Ovary (tissue), 9 donors: ENCODE measurements around the gene COQ8A. TPM values are rescaled to one million over a fixed set of nuclear protein-coding genes. Genes with fewer than 3 reads are reported as not detected.
"Not testable (repeated sequence)": the region's sequence is repeated elsewhere in the genome, so short reads cannot be mapped to it uniquely, and the experiment has no call there.

ENCODE experiments used
- DNase-seq, 5 donors: peaks; one replicate each; pipeline ENCODE4 v3.0.0-alpha.2; 2019 to 2020
- H3K27ac ChIP-seq, 2 donors: fragments of 200-600 bp; one replicate each; pipeline versions ENCODE4 v1.5.1 to v1.8.0; 2019 to 2022
- H3K27me3 ChIP-seq: fragments of 200-600 bp; one replicate; pipeline ENCODE4 v1.8.0; 2022
- H3K36me3 ChIP-seq: fragments of 200-600 bp; sonication (generic); one replicate; pipeline ENCODE4 v1.5.1; 2019
- H3K4me1 ChIP-seq: one replicate; pipeline ENCODE4 v1.8.1; 2013; ENCODE audit warnings: mild to moderate bottlenecking, moderate library complexity; ENCODE audit not compliant: insufficient read depth
- H3K4me3 ChIP-seq: fragments of 200-600 bp; sonication (generic); one replicate; pipeline ENCODE4 v1.5.1; 2017
- H3K9me3 ChIP-seq, 2 donors: fragments of 200-600 bp in 1 of 2; sonication (generic) in 1 of 2; one replicate each; pipeline versions ENCODE4 v1.5.1 to v1.8.1; 2013 to 2019; ENCODE audit warnings: mild to moderate bottlenecking in 1 of 2, moderate library complexity in 1 of 2
- EP300 ChIP-seq: sonication (generic); formaldehyde crosslinking; IDR thresholded peaks from one replicate; pipeline ENCODE4 v1.6.1; 2017; ENCODE audit warnings: antibody characterized with exemption
- POLR2A ChIP-seq: fragments of 450-650 bp; IDR thresholded peaks from one replicate; pipeline ENCODE4 v1.6.1; 2017; ENCODE audit warnings: antibody characterized with exemption, mild to moderate bottlenecking, moderate library complexity
- WGBS, 3 donors: extraction: QIAGEN DNeasy Blood & Tissue Kit in 1 of 3; methylation state at CpG; one replicate each; pipeline versions ENCODE4 v1.1.5 to v1.1.7; 2013 to 2017; 5-methylcytosine and 5-hydroxymethylcytosine counted together
- intact Hi-C, 4 donors: fragments of 100-400 bp; cut with DNase I; formaldehyde crosslinking; loops; one replicate each; pipeline versions ENCODE4 v1.11.0 to v1.15.1; 2022 to 2023
- polyA plus RNA-seq, 2 donors: library from polyadenylated mRNA; stranded (reverse); fragments of 200-250 nt in 1 of 2; fragments of 350-450 nt in 1 of 2; fragmentation: Illumina TruSeq in 1 of 2; extraction: RNeasy Lipid Tissue Mini Kit (QIAGEN cat#74804) in 1 of 2; gene quantifications; one replicate each; pipeline ENCODE4 v1.2.3, GENCODE V29; 2013 to 2014
- total RNA-seq, 7 donors: library from RNA; depleted of rRNA in 2 of 7; stranded (reverse); fragments of >200 nt in 2 of 7; fragmentation: NEBNext Ultra II Directional in 3 of 7; extraction: Animal tissue kit (Norgen Biotek cat#: 25700) in 3 of 7; gene quantifications; one replicate each; pipeline versions ENCODE4 v1.1.0 to v1.2.4, GENCODE V29; 2016 to 2023
- TF ChIP-seq, protein P1 (sequence below), 3 donors: fragments of 450-650 bp in 2 of 3; fragments of 200-600 bp in 1 of 3; IDR thresholded peaks; one replicate each; pipeline versions ENCODE4 v1.5.1 to v1.8.0; 2016 to 2022; ENCODE audit warnings: antibody characterized with exemption in 3 of 3, mild to moderate bottlenecking in 1 of 3
- donor health status: DM: no; HTN: no; CAD: no; lungs with moderate emphysema.
- donor health status: DM: no; HTN: no; CAD: no.
- donor health status: Bipolar disorder and iron deficiency.
- donor health status: DM: yes; HTN: yes; CAD: no.
- donor health status: DM: no; HTN: no; CAD: no.
- donor health status: DM: yes; HTN: yes; CAD: no.

The COQ8A gene
- total and polyA plus RNA-seq, 9 donors = 37.4 to 101 (median 61.2) TPM

- WGBS, 3 donors = 95 to 97% (median 97%) methylated on average over 6 of the region's 6 CpGs
- H3K27ac ChIP-seq = peak overlapping the region in 1 of 2 donors; percentile 2
These were observed 14.2 kb downstream of the COQ8A start for GRCh38 chr1:226954337-226954736.

GRCh38 chr1:226954777-226955176, 14.7 kb downstream of the COQ8A start:
- peaks cover 16% of the 10 kb centered on the region for H3K4me1 ChIP-seq
- intact Hi-C loops = no loop called here
- WGBS, 3 donors = 91 to 97% (median 94%) methylated on average over 4 of the region's 4 CpGs
- no peaks in the 10 kb centered on the region for H3K9me3 ChIP-seq
- no peak for DNase-seq
- TF ChIP-seq, protein P1, sequence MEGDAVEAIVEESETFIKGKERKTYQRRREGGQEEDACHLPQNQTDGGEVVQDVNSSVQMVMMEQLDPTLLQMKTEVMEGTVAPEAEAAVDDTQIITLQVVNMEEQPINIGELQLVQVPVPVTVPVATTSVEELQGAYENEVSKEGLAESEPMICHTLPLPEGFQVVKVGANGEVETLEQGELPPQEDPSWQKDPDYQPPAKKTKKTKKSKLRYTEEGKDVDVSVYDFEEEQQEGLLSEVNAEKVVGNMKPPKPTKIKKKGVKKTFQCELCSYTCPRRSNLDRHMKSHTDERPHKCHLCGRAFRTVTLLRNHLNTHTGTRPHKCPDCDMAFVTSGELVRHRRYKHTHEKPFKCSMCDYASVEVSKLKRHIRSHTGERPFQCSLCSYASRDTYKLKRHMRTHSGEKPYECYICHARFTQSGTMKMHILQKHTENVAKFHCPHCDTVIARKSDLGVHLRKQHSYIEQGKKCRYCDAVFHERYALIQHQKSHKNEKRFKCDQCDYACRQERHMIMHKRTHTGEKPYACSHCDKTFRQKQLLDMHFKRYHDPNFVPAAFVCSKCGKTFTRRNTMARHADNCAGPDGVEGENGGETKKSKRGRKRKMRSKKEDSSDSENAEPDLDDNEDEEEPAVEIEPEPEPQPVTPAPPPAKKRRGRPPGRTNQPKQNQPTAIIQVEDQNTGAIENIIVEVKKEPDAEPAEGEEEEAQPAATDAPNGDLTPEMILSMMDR (IDR thresholded peaks at IDR 0.05) = no peak
- TF ChIP-seq EP300 (no peak), POLR2A (no peak)
- H3K4me3 ChIP-seq = no peak overlapping the region
- no peaks in the 10 kb centered on the region for H3K36me3 ChIP-seq
- no peaks in the 10 kb centered on the region for H3K27me3 ChIP-seq
- peak overlapping the region in 1 of 2 donors; percentile 2 for H3K27ac ChIP-seq

More at GRCh38 chr1:226954337-226954736, 14.2 kb downstream of the COQ8A start:
- no peaks in the 10 kb centered on the region for H3K27me3 ChIP-seq
- intact Hi-C loops = no loop called here
- TF ChIP-seq EP300 = no peak
- TF ChIP-seq, protein P1 (IDR thresholded peaks at IDR 0.05) = no peak
- no peak for TF ChIP-seq POLR2A
- peaks cover 18% of the 10 kb centered on the region for H3K4me1 ChIP-seq
- no peaks in the 10 kb centered on the region for H3K9me3 ChIP-seq
- H3K4me3 ChIP-seq = no peak overlapping the region
- no peaks in the 10 kb centered on the region for H3K36me3 ChIP-seq
- no peak for DNase-seq

- 93 to 99% (median 96%) methylated on average over 2 of the region's 2 CpGs for WGBS, 3 donors
- H3K4me3 ChIP-seq, H3K9me3 ChIP-seq, intact Hi-C loops, H3K27ac ChIP-seq, H3K36me3 ChIP-seq, DNase-seq, H3K27me3 ChIP-seq: not testable (repeated sequence)
- H3K4me1 ChIP-seq = peaks cover 15% of the 10 kb centered on the region
These were observed 15.8 kb downstream of the COQ8A start for GRCh38 chr1:226955857-226956256.

- H3K36me3 ChIP-seq = no peaks in the 10 kb centered on the region
- peaks cover 12% of the 10 kb centered on the region for H3K4me1 ChIP-seq
These were observed 17.0 kb downstream of the COQ8A start for GRCh38 chr1:226956942-226957713.

More at GRCh38 chr1:226956942-226957713, 17.0 kb downstream of the COQ8A start:
- H3K4me3 ChIP-seq = no peak overlapping the region
- WGBS, 3 donors = 94 to 98% (median 94%) methylated on average over 6 of the region's 6 CpGs
- TF ChIP-seq POLR2A (no peak), EP300 (no peak)
- TF ChIP-seq, protein P1 (IDR thresholded peaks at IDR 0.05) = no peak
- no peak for DNase-seq
- no peaks in the 10 kb centered on the region for H3K27me3 ChIP-seq
- intact Hi-C loops = no loop called here
- H3K27ac ChIP-seq = no peak overlapping the region
- H3K9me3 ChIP-seq = no peaks in the 10 kb centered on the region
